Measurements from ENCODE around the gene RNF115. TPM values are rescaled to one million over a fixed set of nuclear protein-coding genes. Genes with fewer than 3 reads are reported as not detected.
A peak's percentile ranks its signal among the peaks of the same experiment; 100 is the strongest.

The RNF115 gene
- 17.5 and 23.8 TPM in 2 replicates for total RNA-seq (2014; rRNA removed; shearing (Covaris generic))

GRCh38 chr1:145823565-145824498 lies at the start of gene RNF115, which contains the start of gene POLR3C:
Gene RNF115 (minus strand): TSS chr1:145824095. CDS start chr1:145823873, 222 bp downstream.
Gene POLR3C (plus strand): TSS chr1:145824200. CDS start chr1:145825777, 1,577 bp downstream.
- Histone ChIP-seq H3K9me3 (replicated peaks) (no peaks in the 10 kb centered on the region), H3K27ac (peak within 1 kb of the TSS; percentile 83), H3K4me1 (replicated peaks) (peaks cover 7% of the 10 kb centered on the region)

GRCh38 chr1:145871994-145872924 lies 48.4 kb upstream of the RNF115 start:
- no peaks in the 10 kb centered on the region for H3K4me1 ChIP-seq (replicated peaks)
- no peaks in the 10 kb centered on the region for H3K9me3 ChIP-seq (replicated peaks)
- H3K4me3 ChIP-seq = no peak overlapping the region
- DNase-seq (ENCODE audit: low read depth in 1 of 2, low spot score in 2 of 2) = no peak
- no peaks in the 10 kb centered on the region for H3K36me3 ChIP-seq
- 0 out of 2 replicates have a peak, but pooled peaks cover 8% of the 10 kb centered on the region for H3K27me3 ChIP-seq (replicated peaks)
- no peak overlapping the region for H3K27ac ChIP-seq

More at GRCh38 chr1:145823565-145824498, at the start of gene RNF115, which contains the start of gene POLR3C:
- peak; percentile 93 to 94 for DNase-seq (ENCODE audit: low read depth in 1 of 2, low spot score in 2 of 2)
- no peaks in the 10 kb centered on the region for H3K27me3 ChIP-seq (replicated peaks)
- H3K4me3 ChIP-seq = peak within 1 kb of the TSS; percentile 83
- peaks cover 47% of the 10 kb centered on the region for H3K36me3 ChIP-seq

- no peak for DNase-seq (ENCODE audit: low read depth in 1 of 2, low spot score in 2 of 2)
- peaks cover 11% of the 10 kb centered on the region; the same call in 1 of the 2 replicates for H3K27me3 ChIP-seq (replicated peaks)
- no peaks in the 10 kb centered on the region for H3K36me3 ChIP-seq
- no peak overlapping the region for H3K27ac ChIP-seq
- no peak overlapping the region for H3K4me3 ChIP-seq
- H3K9me3 ChIP-seq (replicated peaks) = no peaks in the 10 kb centered on the region
- no peaks in the 10 kb centered on the region for H3K4me1 ChIP-seq (replicated peaks)
Observed at GRCh38 chr1:145868232-145868631, 44.3 kb upstream of the RNF115 start.

- Histone ChIP-seq H3K27ac (no peak overlapping the region), H3K36me3 (no peaks in the 10 kb centered on the region), H3K4me3 (no peak overlapping the region), H3K4me1 (replicated peaks) (peaks cover 5% of the 10 kb centered on the region), H3K9me3 (replicated peaks) (no peaks in the 10 kb centered on the region), H3K27me3 (replicated peaks) (peaks cover 8% of the 10 kb centered on the region; the same call in 1 of the 2 replicates)
- DNase-seq (ENCODE audit: low read depth in 1 of 2, low spot score in 2 of 2) = no peak
Observed at GRCh38 chr1:145863282-145864018, 39.6 kb upstream of the RNF115 start.

- Histone ChIP-seq H3K4me1 (replicated peaks) (peaks cover 12% of the 10 kb centered on the region), H3K4me3 (peak overlapping the region; percentile 54), H3K27me3 (replicated peaks) (no peaks in the 10 kb centered on the region), H3K36me3 (peaks cover 31% of the 10 kb centered on the region), H3K27ac (no peak overlapping the region), H3K9me3 (replicated peaks) (no peaks in the 10 kb centered on the region)
- peak; percentile 93 to 94 for DNase-seq (ENCODE audit: low read depth in 1 of 2, low spot score in 2 of 2)
Observed at GRCh38 chr1:145859491-145860023, 35.7 kb upstream of the RNF115 start.

- peaks cover 12% of the 10 kb centered on the region for H3K4me1 ChIP-seq (replicated peaks)
- H3K27ac ChIP-seq = no peak within 1 kb of the TSS
- peak within 1 kb of the TSS; percentile 54 for H3K4me3 ChIP-seq
- DNase-seq (ENCODE audit: low read depth in 1 of 2, low spot score in 2 of 2) = peak; percentile 89 to 98
- H3K27me3 ChIP-seq (replicated peaks) = no peaks in the 10 kb centered on the region
- no peaks in the 10 kb centered on the region for H3K9me3 ChIP-seq (replicated peaks)
- peaks cover 37% of the 10 kb centered on the region for H3K36me3 ChIP-seq
Observed at GRCh38 chr1:145858901-145859490, 35.1 kb upstream of the RNF115 start, which contains the start of gene PIAS3. Gene PIAS3 (minus strand): TSS chr1:145859081. CDS start chr1:145858990, 91 bp downstream.

- peak; percentile 16 to 60 for DNase-seq (ENCODE audit: low read depth in 1 of 2, low spot score in 2 of 2)
- Histone ChIP-seq H3K9me3 (replicated peaks) (no peaks in the 10 kb centered on the region), H3K4me3 (peak overlapping the region; percentile 54), H3K4me1 (replicated peaks) (peaks cover 12% of the 10 kb centered on the region), H3K27ac (no peak overlapping the region), H3K27me3 (replicated peaks) (no peaks in the 10 kb centered on the region), H3K36me3 (peaks cover 43% of the 10 kb centered on the region)
Observed at GRCh38 chr1:145858238-145858900, 34.5 kb upstream of the RNF115 start.

GRCh38 chr1:145857170-145857569 lies 33.3 kb upstream of the RNF115 start:
- DNase-seq (ENCODE audit: low read depth in 1 of 2, low spot score in 2 of 2) = no peak
- Histone ChIP-seq H3K9me3 (replicated peaks) (no peaks in the 10 kb centered on the region), H3K27ac (no peak overlapping the region), H3K36me3 (peaks cover 55% of the 10 kb centered on the region), H3K27me3 (replicated peaks) (no peaks in the 10 kb centered on the region), H3K4me1 (replicated peaks) (peaks cover 12% of the 10 kb centered on the region), H3K4me3 (no peak overlapping the region)

- H3K27ac ChIP-seq = no peak overlapping the region
- H3K36me3 ChIP-seq = peaks cover 69% of the 10 kb centered on the region
- peaks cover 12% of the 10 kb centered on the region for H3K4me1 ChIP-seq (replicated peaks)
- no peak for DNase-seq (ENCODE audit: low read depth in 1 of 2, low spot score in 2 of 2)
- no peak overlapping the region for H3K4me3 ChIP-seq
- no peaks in the 10 kb centered on the region for H3K27me3 ChIP-seq (replicated peaks)
- H3K9me3 ChIP-seq (replicated peaks) = no peaks in the 10 kb centered on the region
Observed at GRCh38 chr1:145855426-145855948, 31.6 kb upstream of the RNF115 start.

GRCh38 chr1:145849356-145850160 lies 25.7 kb upstream of the RNF115 start:
- Histone ChIP-seq H3K4me3 (no peak overlapping the region), H3K4me1 (replicated peaks) (peaks cover 29% of the 10 kb centered on the region), H3K27me3 (replicated peaks) (no peaks in the 10 kb centered on the region), H3K27ac (peak overlapping the region; percentile 63), H3K36me3 (peaks cover 70% of the 10 kb centered on the region), H3K9me3 (replicated peaks) (no peaks in the 10 kb centered on the region)
- peak; percentile 61 to 76 for DNase-seq (ENCODE audit: low read depth in 1 of 2, low spot score in 2 of 2)

- Histone ChIP-seq H3K9me3 (replicated peaks) (no peaks in the 10 kb centered on the region), H3K27ac (no peak overlapping the region), H3K4me1 (replicated peaks) (peaks cover 29% of the 10 kb centered on the region), H3K36me3 (peaks cover 67% of the 10 kb centered on the region), H3K27me3 (replicated peaks) (no peaks in the 10 kb centered on the region), H3K4me3 (no peak overlapping the region)
- DNase-seq (ENCODE audit: low read depth in 1 of 2, low spot score in 2 of 2) = no peak
Observed at GRCh38 chr1:145847827-145848226, 23.9 kb upstream of the RNF115 start.
